SK-N-SH (cell line): ENCODE results near the gene HOXA5. TPM values are rescaled to one million over a fixed set of nuclear protein-coding genes. Genes with fewer than 3 reads are reported as not detected.
A peak's percentile ranks its signal among the peaks of the same experiment; 100 is the strongest.

Experiments
- CTCF ChIA-PET: fragments of 300-600, 350-600 bp; formaldehyde crosslinking; extraction: SDS; loops from one replicate; lab custom pipeline; 2021; lab: Yijun Ruan, JAX
- POLR2A ChIA-PET: fragments of 350-600 bp; sonication (Branson Sonifier 250); formaldehyde crosslinking; extraction: SDS; loops from one replicate; lab custom pipeline; 2020; ENCODE audit warnings: antibody characterized with exemption, inconsistent platforms; lab: Yijun Ruan, JAX
- DNase-seq: peaks from one replicate; pipeline ENCODE4 v3.0.0; 2012
- H2AFZ ChIP-seq: fragments of 200-600 bp; sonication (generic); 2 replicates; pipeline ENCODE4 v1.8.1; 2016; ENCODE audit warnings: antibody characterized with exemption, mild to moderate bottlenecking, low read depth
- H3F3A ChIP-seq: fragments of 200-600 bp; sonication (generic); replicated peaks from 2 replicates; pipeline ENCODE3; 2016; ENCODE audit warnings: antibody characterized with exemption, mild to moderate bottlenecking; ENCODE audit not compliant: insufficient read depth
- H3K27ac ChIP-seq, 2 experiments: fragments of 200-500 bp in 1 of 2; fragments of 200-600 bp in 1 of 2; sonication (Bioruptor generic) in 1 of 2; sonication (generic), shearing (Covaris generic) in 1 of 2; 2 replicates each; pipeline versions ENCODE4 v1.5.1 to v1.6.1; 2014 to 2016; ENCODE audit warnings: low read depth in 2 of 2, inconsistent platforms in 1 of 2, low read length in 1 of 2, mild to moderate bottlenecking in 1 of 2, mixed read lengths in 1 of 2
- H3K27me3 ChIP-seq: fragments of 200-600 bp; sonication (generic), shearing (Covaris generic); 2 replicates; pipeline ENCODE4 v1.6.1; 2016; ENCODE audit warnings: mixed run types; ENCODE audit not compliant: insufficient read depth
- H3K36me3 ChIP-seq, 2 experiments: fragments of 200-500 bp in 1 of 2; fragments of 200-600 bp in 1 of 2; sonication (Bioruptor generic) in 1 of 2; sonication (generic) in 1 of 2; replicated peaks in 1 of 2; 2 replicates each; pipeline versions ENCODE3 to v1.5.1; 2014 to 2016; ENCODE audit warnings: low read length in 1 of 2, mild to moderate bottlenecking in 1 of 2; ENCODE audit not compliant: insufficient read depth in 2 of 2, control insufficient read depth in 1 of 2
- H3K4me1 ChIP-seq, 2 experiments: fragments of 200-500 bp in 1 of 2; fragments of 200-600 bp in 1 of 2; sonication (Bioruptor generic) in 1 of 2; sonication (generic), shearing (Covaris generic) in 1 of 2; 2 replicates each; pipeline versions ENCODE4 v1.5.1 to v1.6.1; 2014 to 2016; ENCODE audit warnings: low read depth in 1 of 2, low read length in 1 of 2, mixed run types in 1 of 2; ENCODE audit not compliant: insufficient read depth in 2 of 2, control insufficient read depth in 1 of 2
- H3K4me2 ChIP-seq: fragments of 200-600 bp; sonication (generic), shearing (Covaris generic); 2 replicates; pipeline ENCODE4 v1.6.1; 2017; ENCODE audit warnings: mixed run types
- H3K4me3 ChIP-seq, 2 experiments: fragments of 200-500 bp in 1 of 2; fragments of 200-600 bp in 1 of 2; sonication (Bioruptor generic) in 1 of 2; sonication (generic), shearing (Covaris generic) in 1 of 2; 2 replicates each; pipeline versions ENCODE4 v1.5.1 to v1.8.1; 2014 to 2016; ENCODE audit warnings: low read depth in 2 of 2, inconsistent platforms in 1 of 2, low read length in 1 of 2, mild to moderate bottlenecking in 1 of 2, mixed read lengths in 1 of 2, moderate library complexity in 1 of 2
- H3K79me2 ChIP-seq: fragments of 200-600 bp; sonication (generic); 2 replicates; pipeline ENCODE4 v1.8.1; 2017; ENCODE audit warnings: mild to moderate bottlenecking; ENCODE audit not compliant: insufficient read depth
- H3K9ac ChIP-seq: fragments of 200-600 bp; sonication (generic); 2 replicates; pipeline ENCODE4 v1.6.1; 2017; ENCODE audit warnings: mixed run types
- H3K9me2 ChIP-seq: fragments of 200-600 bp; sonication (generic); 2 replicates; pipeline ENCODE4 v1.6.1; 2017; ENCODE audit warnings: mixed run types
- H3K9me3 ChIP-seq: fragments of 200-600 bp; sonication (generic); 2 replicates; pipeline ENCODE4 v1.6.1; 2017; ENCODE audit warnings: mixed run types, mild to moderate bottlenecking, moderate library complexity
- H4K20me1 ChIP-seq: fragments of 200-600 bp; sonication (generic); 2 replicates; pipeline ENCODE4 v1.6.1; 2017; ENCODE audit warnings: mild to moderate bottlenecking, mixed run types; ENCODE audit not compliant: insufficient read depth
- EP300 ChIP-seq, 2 experiments: IDR thresholded peaks; 2 replicates each; pipeline versions ENCODE4 v1.4.0 to v1.6.1; 2012; ENCODE audit warnings: borderline replicate concordance in 1 of 2, low read depth in 1 of 2, low read length in 1 of 2
- EZH2phosphoT487 ChIP-seq: fragments of 200-600 bp; sonication (generic); IDR thresholded peaks from 2 replicates; pipeline ENCODE4 v1.6.1; 2017; ENCODE audit warnings: low read depth, mixed run types, mild to moderate bottlenecking, antibody characterized with exemption, moderate library complexity, borderline replicate concordance
- FOSL2 ChIP-seq: IDR thresholded peaks from 2 replicates; pipeline ENCODE4 v1.4.0; 2012; ENCODE audit warnings: low read depth, mild to moderate bottlenecking, moderate library complexity, borderline replicate concordance
- GABPA ChIP-seq: IDR thresholded peaks from 2 replicates; pipeline ENCODE4 v1.4.0; 2012; ENCODE audit warnings: low read depth, mild to moderate bottlenecking
- GATA2 ChIP-seq: sonication (generic); formaldehyde crosslinking; IDR thresholded peaks from 2 replicates; pipeline ENCODE4 v1.5.0; 2020; ENCODE audit warnings: mild to moderate bottlenecking, missing genetic modification reagents
- JUND ChIP-seq: IDR thresholded peaks from 2 replicates; pipeline ENCODE4 v1.4.0; 2012
- NFIC ChIP-seq: IDR thresholded peaks from 2 replicates; pipeline ENCODE4 v1.4.0; 2012; ENCODE audit warnings: borderline replicate concordance
- POLR2AphosphoS5 ChIP-seq: IDR thresholded peaks from 2 replicates; pipeline ENCODE4 v1.6.1; 2012; ENCODE audit warnings: low read depth, low read length
- RFX5 ChIP-seq: IDR thresholded peaks from 2 replicates; pipeline ENCODE4 v1.6.1; 2012; ENCODE audit warnings: mild to moderate bottlenecking, improper control_type of control experiment, low read length
- USF2 ChIP-seq: fragments of 150-350 bp; IDR thresholded peaks from 2 replicates; pipeline ENCODE4 v1.6.1; 2017; ENCODE audit warnings: antibody characterized with exemption, low read length, low read depth, borderline replicate concordance
- YY1 ChIP-seq: IDR thresholded peaks from 2 replicates; pipeline ENCODE4 v1.4.0; 2012; ENCODE audit warnings: low read depth, mild to moderate bottlenecking
- ZBTB33 ChIP-seq: IDR thresholded peaks from 2 replicates; pipeline ENCODE4 v1.4.0; 2012; ENCODE audit warnings: low read depth, borderline replicate concordance
- WGBS: methylation state at CpG from one replicate; pipeline ENCODE4 v1.1.6; 2017; ENCODE audit warnings: low lambda C conversion rate; 5-methylcytosine and 5-hydroxymethylcytosine counted together
- polyA plus RNA-seq, 3 experiments: library from polyadenylated mRNA; depleted of rRNA; stranded (reverse); fragments of >200 nt; gene quantifications; 2 replicates each; pipeline ENCODE4 v1.2.3, GENCODE V29; 2012

Gene HOXA5
- polyA plus RNA-seq, 1 of the 3 experiments (the other 2 are of a cell fraction): not detected

- no peak for TF ChIP-seq ZBTB33
- TF ChIP-seq YY1: no peak
- no peak for TF ChIP-seq POLR2AphosphoS5
- no peak for TF ChIP-seq RFX5
These were observed at the start of gene HOXA5 (continued) for GRCh38 chr7:27143023-27143949.

GRCh38 chr7:27192546-27193334, 49.3 kb upstream of the HOXA5 start:
- peak; percentile 67 for DNase-seq
- peaks cover 88% of the 10 kb centered on the region for H3K27me3 ChIP-seq
- H3K4me3 ChIP-seq: peak overlapping the region in 1 of 2 experiments; percentile 2; a peak in 1 of 4 replicates
- H4K20me1 ChIP-seq: peaks cover 17% of the 10 kb centered on the region
- H2AFZ ChIP-seq: no peak overlapping the region
- no peaks in the 10 kb centered on the region for H3K79me2 ChIP-seq
- peaks cover 0 to 4% of the 10 kb centered on the region in 2 experiments; a peak in 1 of 4 replicates for H3K4me1 ChIP-seq
- no peak overlapping the region for H3K27ac ChIP-seq
- no peaks in the 10 kb centered on the region for H3K9me2 ChIP-seq
- no peak overlapping the region for H3K9ac ChIP-seq
- no peaks in the 10 kb centered on the region for H3K36me3 ChIP-seq
- ChIA-PET CTCF (interaction anchor here (0.9 to 10.7 kb wide), 11 partner anchors 15 to 901 kb away, joined by 3 to 84 read pairs (median 4); partner anchors contain the start of gene HOXA5), POLR2A (interaction anchor here (0.5 kb wide), 1 partner anchor 813 kb away, joined by 3 read pairs; no protein-coding TSS in a partner anchor)
- TF ChIP-seq EZH2phosphoT487 (peak; percentile 82; the same call in 1 of the 2 replicates), GATA2 (CRISPR knock-in tag) (no peak), JUND (no peak), FOSL2 (no peak), GABPA (no peak), USF2 (no peak), EP300 (IDR thresholded peaks at IDR 0.05; ENCODE audit: borderline replicate concordance in 1 of 2, low read depth in 1 of 2, low read length in 1 of 2) (no peak), NFIC (no peak)
- 32% methylated on average over 35 of the region's 78 CpGs for WGBS
- no peaks in the 10 kb centered on the region for H3K9me3 ChIP-seq
- H3F3A ChIP-seq: peaks cover 8% of the 10 kb centered on the region
- peak overlapping the region; percentile 30; the same call in 1 of the 2 replicates for H3K4me2 ChIP-seq
